IPS-NIHi11 (cell line): ENCODE data around the gene ITPR1.

Experiments
- DNase-seq: peaks from one replicate; pipeline ENCODE4 v3.0.0; 2012; ENCODE audit warnings: mixed read lengths, low spot score

The ITPR1 gene

DNA sequence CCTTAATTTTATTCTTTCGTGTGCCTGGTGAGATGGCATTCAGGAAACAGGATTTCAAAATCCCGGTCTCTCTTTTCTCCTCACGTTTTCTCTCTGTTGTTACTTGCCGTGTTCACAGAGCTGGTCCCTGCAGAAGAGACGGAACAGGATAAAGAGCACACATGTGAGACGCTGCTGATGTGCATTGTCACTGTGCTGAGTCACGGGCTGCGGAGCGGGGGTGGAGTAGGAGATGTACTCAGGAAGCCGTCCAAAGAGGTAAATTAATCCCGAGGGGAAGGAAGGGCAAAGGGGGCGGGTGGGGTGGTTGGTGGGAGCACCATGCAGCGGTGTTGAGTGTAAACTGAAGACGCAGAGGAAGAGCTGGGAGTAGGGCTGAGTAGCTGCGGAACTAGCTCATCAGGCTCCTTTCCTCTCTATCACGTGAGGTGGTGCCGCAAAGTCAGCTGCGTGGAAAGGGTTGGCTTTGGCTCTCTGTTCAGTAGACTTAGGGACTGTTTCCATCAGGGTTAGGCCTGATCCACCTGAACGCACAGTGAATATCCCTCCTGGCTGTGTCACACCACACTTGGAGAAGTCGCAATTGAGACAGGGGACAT is 321.3 kb downstream of the ITPR1 start:
- DNase-seq = peak; percentile 32

DNA sequence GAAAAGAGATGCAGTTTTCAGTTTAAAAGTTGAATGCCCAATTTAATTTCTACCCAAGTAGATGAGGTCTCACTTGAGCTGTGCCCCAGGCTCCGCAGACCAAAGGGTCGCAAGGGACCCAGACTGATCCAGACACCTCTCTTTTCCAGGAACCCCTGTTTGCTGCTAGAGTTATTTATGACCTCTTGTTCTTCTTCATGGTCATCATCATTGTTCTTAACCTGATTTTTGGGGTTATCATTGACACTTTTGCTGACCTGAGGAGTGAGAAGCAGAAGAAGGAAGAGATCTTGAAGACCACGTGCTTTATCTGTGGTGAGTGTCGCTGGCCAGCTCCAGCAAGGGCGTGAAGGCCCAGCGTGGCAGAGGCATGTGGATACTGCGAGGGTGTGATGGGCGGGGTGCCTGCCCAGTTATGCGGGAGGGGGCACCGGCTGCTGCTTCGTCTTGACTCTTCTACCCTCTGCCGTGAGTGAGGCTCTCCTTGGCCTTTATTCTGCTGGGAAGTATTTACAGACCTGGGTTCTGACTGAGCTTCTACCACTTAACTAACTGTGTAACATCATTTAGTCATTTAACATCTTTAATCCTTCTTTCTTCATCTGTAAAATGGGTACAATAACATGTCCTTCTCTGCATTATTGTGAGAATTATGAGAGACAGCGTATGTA is 321.9 kb downstream of the ITPR1 start:
- DNase-seq = no peak

DNA sequence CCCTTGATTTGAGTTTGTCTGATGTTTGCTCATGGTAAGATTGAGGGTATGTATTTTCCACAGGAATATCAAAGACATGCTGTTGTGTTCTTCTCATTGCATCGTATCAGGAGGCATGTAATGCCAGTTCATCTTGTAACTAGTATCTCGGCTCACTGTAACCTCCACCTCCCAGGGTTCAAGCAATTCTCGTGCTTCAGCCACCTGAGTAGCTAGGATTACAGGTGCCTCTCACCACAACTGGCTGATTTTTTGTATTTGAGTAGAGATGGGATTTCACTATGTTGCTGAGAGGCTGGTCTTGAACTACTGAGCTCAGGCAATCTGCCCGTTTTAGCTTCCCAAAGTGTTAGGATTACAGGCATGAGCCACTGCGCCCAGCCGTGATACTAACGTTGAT is 323.2 kb downstream of the ITPR1 start:
- DNase-seq = no peak

DNA sequence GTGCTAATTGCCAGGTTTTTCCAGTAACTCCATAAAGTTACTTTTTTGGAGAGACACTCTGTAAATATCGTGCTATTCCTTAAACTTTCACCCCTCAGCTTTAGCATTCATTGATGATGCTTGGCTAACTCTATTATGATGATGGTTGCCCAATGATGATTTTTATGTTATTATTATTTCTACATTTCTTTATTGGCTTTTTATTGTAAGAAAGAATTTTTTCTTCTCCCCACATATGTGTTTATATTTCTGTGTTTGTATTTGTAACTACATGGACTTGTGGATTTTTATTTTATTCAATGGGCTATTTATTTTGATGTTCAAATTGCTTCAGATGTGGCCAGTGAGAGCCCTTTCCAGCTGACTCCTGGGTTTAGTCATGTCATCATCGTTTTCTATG is 323.6 kb downstream of the ITPR1 start:
- no peak for DNase-seq

DNA sequence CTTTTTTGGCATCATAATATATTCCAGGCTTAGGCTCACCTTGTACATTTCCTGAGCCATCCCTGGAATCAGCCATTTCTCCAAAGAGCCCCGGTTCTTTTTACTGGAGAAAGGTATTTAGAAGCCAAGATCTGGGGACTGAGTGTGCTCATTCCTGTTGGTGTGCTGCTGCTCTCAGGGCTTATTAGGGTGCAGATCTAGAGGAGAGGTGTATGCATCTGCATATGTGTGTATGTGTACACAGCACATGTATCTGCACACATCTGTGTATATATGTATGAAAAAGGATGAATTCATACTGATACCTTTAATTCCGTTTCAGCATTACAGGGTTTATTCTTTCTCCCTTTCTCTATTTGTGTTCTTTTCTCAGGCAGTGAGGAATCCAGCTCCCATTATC is 324.0 kb downstream of the ITPR1 start:
- no peak for DNase-seq

DNA sequence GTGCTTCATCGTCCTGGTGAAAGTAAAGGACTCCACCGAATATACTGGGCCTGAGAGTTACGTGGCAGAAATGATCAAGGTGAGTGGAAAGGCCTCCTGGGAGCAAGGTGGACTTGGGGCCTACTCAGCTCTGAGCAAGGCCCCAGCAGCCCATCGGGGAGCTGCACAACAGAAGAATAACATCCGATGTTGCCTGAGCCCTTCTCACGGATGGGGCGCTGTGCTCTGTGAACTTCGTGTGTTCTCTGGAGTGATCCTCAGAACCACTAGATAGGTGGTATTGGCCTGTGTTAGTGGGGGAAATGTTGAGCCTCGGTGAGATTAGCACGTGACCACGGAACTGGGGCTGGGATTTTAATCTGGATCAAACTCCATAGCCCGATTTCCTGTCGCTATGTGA is 325.0 kb downstream of the ITPR1 start:
- no peak for DNase-seq

DNA sequence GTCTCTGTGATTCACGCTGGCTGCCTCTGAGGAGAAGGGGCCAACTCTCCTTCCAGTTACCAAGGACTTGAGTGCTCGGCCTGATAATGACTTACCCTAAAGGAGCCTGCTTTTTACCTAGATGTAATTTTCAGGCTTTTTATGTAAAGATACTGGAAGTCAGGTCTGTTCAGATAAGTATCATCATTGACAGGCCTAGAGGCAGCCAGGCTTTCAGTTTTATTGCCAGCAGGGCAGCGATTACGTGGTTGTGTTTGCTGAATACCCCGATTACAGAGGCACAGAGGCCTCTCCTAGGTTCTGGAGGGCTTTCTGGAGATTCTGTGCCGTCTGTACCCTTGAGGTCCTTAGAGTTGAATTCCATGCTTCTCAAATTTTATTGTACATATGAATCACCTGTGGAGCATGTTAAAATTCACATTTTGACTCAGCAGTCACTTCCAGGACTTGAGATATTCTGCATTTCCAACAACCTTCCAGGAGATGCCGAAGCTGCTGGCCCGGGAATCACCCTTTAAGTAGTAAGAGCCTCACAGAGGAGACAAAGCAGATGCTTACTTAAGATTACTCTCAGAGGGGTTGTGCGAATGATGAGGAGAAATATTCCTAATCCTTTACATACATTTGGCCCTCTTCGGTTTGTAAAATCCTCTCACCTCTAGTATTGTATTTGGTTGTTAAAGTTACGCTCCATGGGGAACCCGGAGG is 326.0 kb downstream of the ITPR1 start:
- no peak for DNase-seq

DNA sequence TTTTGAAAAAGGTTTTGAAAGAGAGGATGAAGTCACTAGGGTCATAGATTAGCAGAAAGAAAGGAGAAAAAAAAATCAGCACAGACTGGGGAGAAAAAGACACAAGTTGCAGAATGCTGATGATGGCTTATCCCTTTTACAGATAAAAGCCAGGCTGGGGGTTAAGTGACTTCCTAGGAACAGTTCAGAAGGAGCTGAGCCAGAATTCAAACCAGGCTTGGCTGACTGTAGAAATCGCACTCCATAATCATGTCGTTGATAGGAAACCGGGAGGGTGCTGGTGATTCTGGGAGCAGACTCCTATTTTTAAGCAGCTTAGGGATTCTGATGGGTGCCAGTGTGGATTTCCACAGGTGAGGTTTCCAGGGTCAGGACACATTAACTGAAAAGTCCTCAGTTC is 326.6 kb downstream of the ITPR1 start:
- DNase-seq = no peak

DNA sequence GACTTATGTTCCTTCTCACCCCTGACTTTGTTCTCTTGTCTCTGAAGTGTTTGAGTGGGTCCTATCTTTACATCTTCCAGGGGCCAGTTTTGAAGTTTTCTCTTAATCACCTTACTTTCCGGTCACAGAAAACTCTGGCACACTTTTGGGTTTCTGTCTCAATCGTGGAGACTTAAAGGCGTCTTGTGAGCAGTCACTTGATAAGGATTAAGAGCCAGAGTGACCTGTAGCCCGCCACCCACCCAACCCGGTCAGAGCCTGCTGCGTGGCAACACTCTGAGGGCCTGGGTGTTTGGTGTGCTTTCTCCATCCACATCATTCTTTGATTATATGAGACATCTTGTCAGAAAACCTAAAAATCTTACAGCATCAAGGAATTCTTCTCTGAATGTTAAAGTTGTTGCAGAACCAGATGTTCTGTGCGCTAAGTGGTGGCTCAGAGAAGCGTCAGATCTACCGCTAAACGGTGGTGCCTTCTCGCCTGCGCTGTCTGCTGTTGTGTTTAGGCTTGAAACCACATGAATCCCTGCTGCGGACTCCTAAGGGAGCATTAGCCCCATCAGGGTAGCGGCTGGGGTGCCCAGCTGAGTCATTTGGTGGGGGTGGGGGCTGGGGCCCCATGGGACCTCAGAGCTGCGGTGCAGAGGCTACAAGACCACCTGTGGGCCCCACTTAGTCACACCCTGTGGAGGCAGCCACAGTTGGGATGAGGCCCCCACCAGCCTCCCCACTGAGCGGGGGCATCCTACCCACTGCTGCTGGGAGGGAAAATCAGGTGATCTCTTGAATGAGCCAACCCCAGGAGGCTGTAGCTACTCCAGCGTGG is 327.4 kb downstream of the ITPR1 start:
- no peak for DNase-seq

DNA sequence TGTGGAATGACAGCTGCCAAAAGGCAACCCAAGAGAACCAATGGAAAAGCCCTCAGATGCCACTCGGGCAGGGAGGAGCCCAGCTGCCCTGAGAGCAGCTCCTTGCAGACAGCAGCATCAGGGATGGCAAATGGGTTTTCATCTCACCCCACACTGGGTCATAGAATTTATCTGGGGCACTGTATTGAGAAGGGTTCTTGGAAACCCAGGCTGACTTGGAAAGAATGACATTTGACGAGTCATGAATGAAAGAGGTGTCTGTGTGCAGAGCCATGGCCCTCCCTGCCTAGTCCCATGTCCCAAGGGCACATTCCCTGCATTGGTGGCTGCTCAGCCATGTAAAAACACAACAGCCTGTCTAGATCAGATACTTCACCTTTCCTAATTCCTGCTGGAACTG is 328.2 kb downstream of the ITPR1 start:
- DNase-seq = no peak

DNA sequence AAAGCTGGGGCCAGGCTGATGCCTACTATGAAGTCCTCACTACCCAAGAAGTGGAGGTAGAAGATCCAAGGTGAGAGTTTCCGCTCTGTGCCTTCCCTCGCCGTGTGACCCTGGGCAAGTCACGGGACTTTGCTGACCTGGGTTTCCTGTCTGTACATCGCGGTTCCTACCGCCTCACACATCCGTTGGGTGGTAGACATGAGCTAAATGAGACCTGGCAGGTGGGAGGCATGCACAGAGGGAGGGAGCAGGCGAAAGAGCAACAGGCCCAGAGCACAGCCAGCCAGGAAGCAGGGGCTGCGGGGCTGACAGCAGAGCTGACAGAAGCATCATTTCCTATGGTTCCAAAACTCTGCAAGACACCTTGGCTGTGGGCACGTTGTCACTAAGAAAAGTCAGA is 328.8 kb downstream of the ITPR1 start:
- DNase-seq = no peak

DNA sequence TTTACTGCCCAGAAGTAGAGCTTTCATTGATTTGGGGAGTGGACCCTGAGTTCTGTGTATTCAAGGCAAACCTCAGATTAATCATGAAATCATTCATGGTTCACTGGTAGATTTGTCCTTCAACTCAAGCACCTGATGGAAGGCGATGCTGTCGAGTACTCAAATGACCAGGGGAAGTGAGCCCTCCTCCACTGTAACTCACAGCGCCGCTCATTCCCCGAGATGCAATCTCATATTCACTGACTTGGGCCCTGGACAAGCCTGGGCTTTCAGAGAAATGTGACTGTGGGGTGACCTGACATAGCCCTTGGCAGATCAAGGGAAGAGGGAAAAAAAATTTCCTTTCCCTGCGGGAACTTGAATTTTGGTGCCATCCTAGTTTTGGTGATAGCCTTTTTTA is 329.4 kb downstream of the ITPR1 start:
- no peak for DNase-seq

DNA sequence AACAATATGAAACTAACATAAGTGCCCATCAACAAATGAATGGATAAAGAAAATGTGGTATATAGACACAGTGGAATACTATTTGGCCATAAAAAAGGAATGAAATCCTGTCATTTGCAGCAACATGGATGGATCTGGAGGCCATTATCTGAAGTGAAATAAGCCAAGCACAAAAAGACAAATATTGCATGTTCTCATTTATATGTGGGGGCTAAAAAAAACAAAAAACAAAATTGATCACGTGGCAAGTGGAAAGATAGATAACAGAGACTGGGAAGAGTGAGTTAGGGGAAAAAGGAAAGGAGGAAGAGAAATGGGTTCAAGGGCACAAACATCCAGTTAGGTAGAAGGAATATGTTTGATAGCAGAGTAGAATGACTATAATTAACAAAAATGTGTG is 330.2 kb downstream of the ITPR1 start:
- no peak for DNase-seq

DNA sequence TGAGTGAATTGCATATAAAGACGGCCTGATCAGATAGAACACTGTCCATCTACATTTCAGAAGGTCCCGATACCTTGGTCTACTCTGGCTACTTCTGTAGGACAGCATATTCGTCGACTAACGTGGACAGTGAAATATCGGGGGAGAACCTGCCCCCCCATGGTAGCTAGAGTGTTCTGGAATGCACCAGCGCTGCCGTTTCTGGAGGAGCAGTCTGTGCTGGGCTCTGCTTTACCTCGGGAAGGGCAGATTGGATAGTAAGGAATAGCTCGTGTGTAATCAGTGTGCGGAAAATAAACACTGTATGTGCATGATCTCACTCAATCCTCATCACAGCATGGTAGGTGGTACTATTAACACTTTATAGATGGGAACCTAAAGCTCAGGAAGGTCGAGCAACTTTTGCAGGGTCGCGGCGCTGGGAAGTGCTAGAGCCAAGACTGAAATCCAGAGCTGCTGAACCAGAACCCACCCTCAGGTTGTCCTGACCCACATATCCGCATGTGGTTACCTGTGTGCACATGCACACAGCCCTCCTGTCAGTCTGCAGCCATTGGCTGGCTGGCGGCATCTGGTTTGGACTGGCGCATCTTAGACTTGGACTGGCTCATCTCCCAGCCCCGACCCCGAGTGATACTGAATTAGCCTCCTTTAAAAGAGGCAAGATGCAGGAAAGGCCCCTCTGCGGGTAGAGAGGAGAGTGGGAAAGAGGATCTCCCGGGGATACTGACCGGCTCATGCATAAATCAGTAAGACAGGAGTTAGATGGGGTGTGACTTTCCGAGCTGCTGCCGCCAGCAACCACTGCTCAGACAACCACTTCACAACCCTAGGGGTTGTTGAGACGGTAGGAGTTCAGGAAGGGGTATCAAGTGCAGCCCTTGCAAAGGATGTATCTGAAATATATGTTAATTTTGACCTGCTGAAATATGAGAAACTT is 331.1 kb downstream of the ITPR1 start:
- DNase-seq = no peak

DNA sequence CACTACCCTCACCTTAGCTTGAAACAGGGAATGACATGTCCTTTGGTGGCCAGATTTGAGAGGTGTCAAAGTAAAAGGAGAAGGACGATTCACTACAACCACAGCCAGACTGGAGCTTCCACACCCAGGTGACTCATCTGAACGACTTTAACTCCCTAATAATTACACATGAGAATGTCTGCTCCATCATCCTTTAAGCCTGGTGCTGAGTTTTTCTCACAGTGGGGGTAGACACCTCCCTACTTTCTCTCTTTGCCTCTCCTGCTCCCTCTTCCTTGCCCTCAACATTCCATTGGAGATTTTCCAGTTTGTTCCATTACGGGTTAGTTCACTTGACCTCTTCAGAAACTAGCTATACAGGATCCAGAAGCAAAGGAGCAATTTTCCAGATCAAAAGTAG is 331.8 kb downstream of the ITPR1 start:
- no peak for DNase-seq

DNA sequence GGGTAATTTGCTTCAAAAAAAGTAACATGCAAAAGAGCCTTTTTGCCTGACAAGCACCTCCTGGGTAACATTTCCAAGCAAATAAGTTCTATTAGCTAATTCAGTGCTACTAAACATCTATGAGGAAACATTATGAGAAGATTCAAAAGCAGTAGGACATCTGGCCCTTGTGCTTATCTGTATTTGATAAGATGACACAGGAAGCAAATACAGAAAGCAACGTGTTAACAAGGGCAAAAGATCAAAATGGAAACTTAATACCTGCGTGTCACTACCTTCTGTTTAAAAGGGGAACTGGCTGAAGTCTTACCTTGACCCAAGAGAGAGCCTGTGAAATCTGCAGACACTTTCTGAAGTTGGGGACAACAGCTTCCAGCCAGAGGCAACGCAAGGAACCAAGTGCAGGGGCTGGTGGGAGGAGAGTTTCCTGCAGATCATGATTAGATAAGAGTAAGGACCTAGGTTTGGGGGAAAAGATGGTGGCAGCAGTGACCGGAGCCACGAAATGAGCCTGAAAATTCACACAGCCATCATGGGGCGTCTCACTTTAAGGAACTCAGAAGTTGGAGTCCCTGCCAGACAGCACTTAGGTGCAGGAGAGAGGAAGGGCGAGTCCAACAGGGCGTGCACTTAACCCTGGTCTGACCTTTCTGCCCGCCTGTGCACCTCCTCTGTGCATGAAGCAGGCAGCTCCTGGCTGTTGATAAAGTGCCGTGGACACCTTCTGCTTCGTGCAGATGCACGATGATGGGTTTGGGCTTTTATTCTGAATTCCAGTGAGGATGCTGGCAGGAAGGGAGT is 332.5 kb downstream of the ITPR1 start:
- DNase-seq = no peak

DNA sequence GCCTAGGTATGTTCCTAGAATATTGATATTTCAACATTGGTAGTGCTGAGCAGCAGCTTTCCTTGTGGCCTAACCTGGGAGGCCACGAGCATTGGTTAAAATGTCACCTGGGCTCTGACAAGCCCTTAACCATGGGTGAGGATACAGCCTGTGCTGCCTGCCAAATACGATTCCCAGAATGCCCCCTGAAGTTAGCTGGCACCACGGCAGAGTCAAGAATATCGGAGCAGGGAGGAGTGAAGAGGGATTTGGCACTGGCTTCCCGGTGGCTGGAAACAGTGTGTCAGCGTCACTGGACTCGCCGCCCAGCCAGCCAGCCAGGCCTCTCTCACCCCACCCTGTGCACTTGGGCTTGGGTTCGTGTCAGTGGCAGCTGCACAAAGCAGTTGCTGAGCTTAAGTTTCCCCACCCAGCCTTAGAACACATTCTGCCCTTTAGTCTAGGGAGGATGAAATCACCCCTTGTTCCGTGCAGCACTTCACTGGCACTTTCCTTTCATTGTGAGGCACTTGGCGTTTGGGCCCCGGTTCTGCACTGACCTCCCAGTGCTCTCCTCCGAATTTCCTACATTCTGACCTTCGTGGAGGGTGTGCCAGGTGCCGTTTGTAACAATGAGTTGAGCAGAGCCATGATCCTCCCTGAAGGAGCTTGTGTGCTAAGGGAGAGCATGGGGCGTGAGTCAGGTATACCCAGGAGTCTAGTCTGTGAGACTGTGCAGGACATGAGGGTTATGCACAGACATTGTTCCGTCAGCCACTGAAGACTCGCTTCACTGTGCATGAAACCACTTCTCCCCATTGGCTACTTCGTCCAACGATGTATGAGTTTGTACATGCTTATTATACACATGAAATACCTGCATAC is 333.3 kb downstream of the ITPR1 start:
- no peak for DNase-seq

DNA sequence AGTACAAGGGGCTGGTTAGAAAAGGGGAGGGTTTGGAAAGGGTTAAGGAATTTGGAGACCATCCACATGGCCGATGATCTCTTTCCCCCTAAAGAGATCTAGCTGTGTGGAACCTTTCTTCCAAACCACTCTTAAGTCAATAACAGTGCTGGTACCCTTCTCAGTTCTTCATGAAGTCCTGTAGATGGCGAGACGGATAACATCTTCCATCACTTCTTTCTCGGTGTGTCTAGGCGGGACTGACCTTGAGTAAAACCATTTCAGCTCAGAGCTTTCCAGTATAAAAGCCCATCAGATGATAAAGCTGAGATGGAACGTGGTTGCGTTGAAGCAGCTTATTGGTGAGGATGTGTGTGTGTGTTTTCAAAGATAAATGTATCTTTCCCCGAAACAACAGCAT is 334.6 kb downstream of the ITPR1 start:
- no peak for DNase-seq

DNA sequence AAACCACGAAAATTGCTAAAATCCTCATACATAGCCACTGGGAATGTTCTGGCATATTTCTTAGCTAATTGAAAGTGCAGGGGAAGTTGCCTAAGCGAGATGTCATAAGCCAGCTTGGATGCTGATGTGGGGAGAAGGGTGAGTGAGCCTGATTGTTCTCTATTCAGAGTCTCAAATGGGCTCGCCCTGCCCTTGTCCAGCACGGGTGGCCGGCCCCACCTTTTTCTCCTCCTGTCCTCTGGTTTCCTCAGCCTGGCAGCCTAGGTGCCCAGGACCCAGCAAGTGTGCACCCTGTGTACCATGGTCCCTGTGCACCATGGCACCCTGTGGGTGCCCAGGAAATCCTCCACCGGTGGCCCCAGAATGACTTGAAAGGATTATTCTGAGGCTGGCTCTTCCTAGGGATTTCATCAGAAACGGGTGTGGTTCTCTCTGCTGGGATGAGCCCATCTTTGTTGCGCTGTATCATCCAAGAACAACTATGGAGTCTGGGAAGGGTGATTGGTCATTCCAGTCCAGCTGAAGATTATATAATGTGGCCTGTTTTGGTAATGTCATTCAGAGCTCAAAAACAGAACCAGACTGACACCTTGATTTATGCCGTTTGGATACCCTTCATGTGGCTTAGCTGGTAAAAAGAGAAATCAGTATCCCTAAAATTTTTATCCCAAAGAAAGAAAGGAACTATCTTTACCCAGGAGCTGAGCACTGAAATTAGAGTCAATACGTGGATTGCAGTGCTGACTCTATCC is 335.3 kb downstream of the ITPR1 start:
- no peak for DNase-seq
